ENCODE data around the gene AAK1.

The AAK1 gene

DNA sequence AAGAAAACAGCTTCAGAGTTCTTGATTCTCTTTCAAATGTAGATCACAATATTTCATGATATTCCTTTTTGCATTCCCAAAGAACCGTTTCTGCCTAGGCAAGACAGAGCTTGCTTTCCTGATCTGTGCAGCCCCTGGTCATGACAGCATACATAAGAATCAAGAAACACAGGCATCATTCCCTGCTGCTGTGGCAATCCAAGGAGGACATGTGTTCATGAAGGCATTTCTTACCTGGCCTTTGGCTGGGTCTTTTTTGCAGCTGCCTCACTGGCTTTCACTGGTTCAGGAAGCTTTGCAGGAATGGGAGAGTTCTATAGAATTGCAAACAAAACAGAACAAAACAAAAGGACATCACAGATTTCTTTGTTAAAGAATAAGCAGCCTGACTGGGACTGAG is 118.7 kb downstream of the AAK1 start:
- DNase-seq, result no peak

DNA sequence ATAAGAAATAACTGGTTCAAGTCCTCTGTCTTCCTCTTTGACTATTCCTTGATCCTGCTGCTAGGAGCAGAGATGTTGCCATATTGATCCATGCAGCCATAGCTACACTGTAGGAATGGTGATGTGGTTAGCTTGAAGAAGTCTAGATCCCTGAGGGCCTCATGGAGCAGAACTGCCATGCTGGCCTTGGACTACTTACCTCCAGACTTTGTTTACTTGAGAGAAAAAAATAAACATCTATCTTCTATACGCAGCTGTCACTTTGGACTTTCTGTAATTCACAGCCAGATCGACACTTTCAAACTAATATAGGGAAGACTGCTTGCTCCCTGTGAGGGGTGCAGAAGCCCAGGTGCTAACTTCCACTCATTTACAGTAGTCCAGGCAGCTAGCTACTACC is 121.8 kb downstream of the AAK1 start:
- DNase-seq, result no peak

DNA sequence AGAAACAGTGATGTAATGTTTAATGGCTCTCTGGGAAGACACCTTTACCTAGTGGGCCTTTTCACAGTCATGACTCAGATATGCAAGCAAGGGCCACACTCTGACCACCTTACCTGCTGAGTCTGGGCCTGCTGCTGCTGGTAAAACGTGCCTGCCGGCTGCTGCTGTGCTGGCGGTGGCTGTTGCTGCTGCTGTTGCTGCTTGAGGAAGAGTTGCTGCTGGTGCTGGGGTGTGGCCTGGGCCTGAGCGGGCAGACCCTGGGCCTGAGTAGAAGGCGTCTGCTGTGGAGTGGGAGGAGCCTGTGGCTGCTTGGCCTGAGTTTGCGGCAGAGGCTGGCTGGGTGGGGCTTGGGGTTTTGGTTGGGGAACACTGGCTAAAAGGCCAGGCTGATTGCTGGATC is 124.7 kb downstream of the AAK1 start:
- peak; percentile 48 for DNase-seq

DNA sequence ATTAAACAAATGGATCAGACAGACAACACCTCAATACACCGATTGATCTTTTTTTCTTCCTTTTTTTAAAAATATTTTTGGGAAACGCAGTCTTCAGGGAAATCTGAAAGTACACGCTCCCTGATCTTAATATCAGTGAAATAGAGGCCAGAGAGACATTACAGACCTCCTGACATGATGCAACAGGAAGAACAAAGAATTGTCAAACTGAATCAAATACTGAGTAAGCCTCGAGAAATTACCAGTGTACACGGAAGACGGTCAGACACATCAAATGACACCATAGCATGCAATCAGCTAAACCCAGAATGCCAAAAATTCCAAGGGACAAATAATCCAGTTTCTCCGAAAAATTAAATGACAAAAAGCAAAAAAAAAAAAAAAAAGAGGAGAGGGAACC is 126.1 kb downstream of the AAK1 start:
- DNase-seq, result no peak

DNA sequence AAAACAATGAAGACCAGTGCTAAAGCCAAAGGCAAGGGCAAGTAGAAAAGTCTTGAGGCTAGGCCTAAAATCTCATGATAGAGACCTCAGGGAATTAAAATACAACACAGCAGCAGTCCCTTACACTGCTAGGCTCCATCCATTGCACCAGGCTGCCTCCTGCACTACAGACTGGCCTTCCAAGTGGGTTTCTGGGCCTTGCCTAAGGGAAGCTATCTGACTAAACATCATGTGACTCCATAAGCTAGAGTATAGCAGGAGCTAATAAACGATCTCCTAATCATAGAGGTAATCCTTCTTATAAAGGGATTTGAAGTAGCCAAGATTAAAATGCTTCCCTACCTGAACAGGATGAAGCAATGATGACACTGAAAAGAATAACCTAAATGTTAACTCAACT is 128.7 kb downstream of the AAK1 start:
- DNase-seq, result no peak

DNA sequence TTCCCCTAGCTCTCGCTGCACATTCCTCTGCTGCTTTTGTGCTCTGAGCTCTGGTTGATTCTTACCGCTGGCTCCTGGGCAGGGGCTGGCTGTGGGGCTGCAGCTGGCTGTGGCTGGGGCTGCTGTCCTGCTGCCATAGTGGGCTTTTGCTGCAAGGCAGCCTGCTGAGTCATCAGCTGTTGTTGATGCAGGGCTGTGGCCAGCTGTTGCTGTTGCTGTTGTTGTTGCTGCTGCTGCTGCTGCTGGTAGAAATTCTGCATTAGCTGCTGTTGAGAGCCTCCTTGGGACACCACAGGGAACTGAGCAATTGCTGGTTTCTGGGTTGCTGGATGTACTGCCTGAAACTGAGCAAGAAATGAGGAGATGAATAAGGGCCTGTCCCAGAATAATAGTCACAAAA is 129.1 kb downstream of the AAK1 start:
- DNase-seq, result peak; percentile 57

DNA sequence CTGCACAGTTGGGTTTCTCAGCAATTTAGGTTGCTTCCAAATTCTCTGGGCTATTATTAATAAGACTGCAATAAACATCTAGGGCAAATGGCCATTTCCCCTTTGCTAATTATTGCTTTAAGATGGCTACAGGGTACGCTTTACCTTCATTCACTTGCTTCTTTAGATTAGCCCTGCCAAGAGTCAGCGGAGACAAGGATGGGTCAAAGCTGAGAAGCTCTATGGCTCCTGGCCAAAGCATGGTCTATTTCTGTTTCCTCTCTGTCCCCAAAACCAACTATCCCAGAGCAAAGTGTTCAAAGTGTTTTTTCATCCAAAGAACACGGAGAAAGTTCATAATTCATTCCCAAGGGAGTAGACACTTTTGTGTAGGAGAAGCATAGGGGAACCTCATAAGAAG is 131.1 kb downstream of the AAK1 start:
- no peak for DNase-seq

DNA sequence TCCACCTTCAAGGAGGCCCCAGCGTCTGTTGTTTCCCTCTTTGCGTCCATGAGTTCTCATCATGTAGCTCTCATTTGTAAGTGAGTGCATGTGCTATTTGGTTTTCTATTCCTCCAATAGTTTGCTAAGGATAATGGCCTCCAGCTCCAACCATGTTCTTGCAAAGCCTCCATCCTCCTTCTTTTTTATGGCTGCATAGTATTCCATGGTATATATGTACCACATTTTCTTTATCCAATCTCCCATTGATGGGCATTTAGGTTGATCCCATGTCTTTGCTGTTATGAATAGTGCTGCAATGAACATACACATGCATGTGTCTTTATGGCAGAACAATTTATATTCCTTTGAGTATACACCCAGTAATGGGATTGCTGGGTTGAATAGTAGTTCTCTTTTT is 133.3 kb downstream of the AAK1 start:
- no peak for DNase-seq

DNA sequence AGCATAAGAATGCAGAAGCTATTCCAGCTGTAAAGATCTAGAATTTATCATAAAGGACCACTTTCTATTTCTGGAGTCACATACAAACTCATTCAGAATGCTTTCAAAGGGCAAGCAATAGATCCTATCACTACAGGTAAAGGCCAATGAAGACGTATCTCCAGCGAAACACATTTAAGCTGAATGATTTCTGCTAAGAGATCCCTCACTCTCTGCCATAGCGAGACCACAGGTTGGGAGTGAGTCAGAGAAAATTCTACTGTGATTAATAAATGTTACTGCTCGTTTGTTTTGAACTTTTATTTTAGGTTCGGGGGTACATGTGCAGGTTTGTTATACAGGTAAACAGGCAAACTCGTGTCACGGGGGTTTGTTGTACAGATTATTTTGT is 133.8 kb downstream of the AAK1 start:
- DNase-seq, result no peak

DNA sequence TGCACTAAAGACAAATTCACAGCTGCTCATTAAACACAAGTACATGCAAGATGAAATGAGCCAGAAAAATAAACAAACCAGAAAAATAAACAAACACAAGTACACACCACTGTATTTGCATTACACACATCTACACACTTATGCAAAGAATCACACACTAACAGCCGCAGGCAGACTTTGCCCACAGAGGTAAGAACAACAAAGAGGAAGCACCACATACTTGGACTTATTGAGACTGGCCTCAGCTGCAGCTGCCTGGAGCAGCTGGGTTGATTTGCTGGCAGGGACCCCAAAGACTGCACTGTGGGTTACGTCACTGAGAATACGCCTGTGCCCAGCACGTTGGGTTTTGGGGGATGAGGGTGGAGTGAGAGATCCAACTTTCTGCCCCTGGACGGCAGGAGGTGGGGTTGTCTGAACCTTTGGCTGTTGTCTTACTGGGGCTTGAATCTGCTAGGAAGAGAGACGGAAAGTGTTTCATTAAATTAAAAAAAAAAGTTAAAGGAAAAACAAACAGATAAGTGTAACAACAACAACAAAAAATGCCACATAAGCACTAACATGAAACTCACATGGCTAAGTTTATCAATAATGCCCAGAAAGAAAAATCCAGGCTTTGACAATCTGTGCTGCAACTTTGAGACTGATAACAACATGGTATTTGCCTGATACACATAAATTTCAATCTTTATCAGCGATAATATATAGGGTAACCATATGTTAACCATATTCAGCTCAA is 134.4 kb downstream of the AAK1 start:
- DNase-seq, result peak; percentile 49

DNA sequence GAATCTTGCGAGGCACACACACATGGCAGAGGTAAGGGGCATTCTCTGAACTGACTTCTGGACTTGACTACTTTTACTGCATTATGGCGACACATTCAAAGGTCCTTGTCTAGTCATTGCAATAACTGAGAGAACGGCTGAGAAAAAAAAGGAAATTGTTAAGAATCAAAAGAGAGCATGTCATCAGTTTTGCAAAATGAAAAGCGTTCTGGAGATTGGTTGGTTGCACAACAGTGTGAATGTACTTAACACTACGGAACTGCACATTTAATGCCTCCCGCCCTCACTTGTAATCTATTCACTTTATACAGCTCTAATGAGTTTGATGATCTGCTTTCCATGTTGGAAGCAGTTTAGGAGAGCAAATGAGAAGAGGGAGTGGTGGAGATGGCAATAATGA is 137.8 kb downstream of the AAK1 start:
- DNase-seq, result no peak

DNA sequence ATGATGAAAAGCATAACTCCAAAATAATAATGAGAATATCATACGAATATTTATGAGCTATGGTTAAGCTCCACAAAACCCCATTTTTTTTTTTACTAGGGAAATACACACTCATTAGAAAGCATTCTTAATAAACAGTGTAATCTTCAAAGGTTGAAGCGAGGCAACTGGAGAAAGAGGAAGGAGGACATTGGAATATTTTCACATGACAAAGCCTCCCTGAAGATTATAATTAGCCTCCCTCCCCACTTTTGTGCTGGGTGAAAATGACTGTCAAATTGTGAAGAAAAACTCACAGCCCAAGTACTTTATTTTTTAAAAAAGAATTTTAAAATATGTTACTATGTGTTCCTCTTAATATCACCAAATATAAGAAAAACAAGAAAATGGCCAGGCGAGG is 142.2 kb downstream of the AAK1 start:
- no peak for DNase-seq

DNA sequence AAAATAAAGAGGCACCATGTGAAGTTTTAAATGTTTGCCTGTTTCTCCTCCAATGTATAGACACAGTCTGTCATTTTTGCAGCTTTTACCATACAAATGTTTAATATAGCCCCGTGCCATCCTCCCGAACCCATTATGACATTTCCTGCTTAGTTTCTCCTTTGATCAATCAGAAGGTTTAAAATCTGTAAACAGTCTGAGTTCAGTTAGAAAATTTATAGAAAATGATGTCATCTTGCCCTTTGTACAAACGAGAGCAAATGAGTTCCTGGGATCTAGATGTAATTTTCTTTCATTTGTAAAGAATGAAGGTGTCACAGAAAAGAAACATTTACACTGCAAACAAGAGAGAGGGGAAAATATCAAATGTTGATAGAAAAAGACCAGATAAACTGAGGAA is 143.6 kb downstream of the AAK1 start:
- no peak for DNase-seq

DNA sequence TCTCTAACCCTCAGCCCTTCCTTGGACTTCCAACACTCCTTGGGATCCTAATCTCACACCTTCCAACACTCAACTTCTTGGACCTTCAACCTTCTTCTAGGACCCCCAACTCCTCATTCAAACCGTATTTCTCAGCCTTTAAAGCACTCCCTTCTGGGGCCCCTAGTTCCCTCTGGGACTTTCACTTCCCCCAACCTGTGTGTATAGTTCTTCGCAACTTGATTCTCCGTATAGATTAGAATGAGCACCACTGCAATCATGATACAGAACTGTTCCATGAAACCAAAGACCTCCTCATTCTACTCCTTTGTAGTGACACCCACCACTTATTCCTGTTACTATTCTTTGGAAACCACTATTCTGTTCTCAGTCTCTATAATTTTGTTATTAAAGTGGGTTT is 144.3 kb downstream of the AAK1 start:
- DNase-seq, result no peak

DNA sequence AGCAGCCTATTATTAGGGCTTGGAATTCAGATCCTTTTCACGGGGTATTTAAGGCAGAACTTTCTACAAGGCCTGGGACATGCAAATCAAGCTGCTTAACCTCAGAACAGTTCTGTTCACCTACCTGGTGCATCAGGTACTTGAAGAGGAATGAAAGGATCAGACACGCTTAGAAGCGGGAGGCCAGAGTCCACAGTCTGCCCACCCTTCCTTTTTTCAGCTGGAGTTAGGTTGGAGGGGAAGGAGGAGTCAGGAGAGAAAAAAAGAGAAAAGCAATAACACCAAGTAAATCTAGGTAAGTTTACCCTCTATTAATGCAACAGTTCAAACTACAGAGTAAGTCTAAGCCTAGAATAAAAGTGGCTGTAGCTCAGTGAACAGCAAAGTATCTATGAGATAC is 147.7 kb downstream of the AAK1 start:
- DNase-seq, result no peak

DNA sequence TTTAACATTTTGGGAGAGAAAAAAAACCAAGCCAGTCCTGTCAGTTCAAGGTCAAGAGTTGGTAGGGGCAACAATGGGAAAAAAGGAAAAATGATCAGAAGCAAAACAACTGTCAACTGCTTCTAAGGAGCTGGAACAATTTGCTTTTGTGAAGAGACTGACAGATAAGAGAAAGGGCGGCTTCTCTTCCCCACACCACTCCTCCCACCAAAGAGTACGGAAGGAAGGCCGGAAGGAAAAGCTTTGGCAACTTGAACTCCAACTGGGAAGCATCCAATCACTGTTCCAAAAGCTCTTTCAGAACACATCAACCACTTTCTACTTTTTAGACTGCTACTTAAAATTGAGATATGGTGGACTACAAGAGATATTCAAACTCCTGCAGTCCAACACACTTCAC is 148.5 kb downstream of the AAK1 start:
- no peak for DNase-seq

DNA sequence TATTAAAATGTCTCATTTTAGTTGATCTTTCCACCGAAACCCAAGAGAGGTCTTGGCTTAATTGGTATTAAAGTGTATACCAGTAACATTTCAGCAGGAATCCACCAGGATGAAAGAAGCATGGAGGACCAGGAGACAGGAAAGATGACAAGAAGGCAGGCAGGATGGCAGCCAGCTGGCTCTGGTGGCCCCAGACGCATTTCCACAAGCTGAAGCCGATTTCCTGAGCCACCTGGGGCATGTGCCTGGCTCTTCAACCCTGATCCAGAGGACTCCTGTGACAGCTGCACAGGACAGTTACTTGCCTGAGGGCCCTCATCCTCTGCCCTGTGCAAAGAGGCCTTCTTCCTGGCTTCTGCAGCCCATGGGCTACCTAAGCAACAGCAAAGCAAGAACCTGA is 149.4 kb downstream of the AAK1 start:
- no peak for DNase-seq

DNA sequence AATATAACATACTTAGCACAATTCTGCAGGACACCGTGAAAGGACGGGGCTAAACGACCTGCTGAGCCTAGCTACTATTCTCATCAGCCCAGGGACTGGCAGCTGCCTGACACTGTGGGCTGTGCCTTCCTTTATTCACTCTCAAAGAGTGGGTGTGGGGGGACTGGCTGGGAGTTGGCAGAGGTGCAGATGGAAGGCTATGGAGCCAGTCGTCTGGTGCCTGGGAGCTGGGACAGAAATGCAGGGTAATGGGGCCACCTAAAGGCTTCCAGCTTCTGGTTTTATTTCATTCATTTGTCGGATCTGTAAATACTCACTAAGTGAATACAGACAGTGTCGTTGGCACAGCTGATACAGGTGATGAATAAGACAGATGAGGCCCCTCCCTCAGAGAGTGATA is 150.3 kb downstream of the AAK1 start:
- no peak for DNase-seq

DNA sequence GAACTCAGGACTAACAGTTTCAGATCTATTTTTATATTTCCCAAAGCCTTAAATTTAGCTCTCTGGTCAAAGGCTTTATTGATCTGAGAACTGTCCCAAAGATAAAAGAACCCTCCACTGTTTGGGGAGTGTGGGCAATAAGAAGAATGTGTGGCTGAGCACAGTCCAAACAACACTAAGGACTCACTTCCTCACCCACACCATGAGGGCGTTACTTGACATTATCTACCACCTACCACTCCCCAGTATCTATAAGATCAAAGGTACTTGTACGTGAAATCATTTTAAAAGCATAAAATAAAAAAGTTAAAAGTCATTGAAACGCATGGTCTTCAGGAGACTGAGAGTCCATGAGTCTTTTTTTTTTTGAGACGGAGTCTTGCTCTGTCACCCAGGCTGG is 151.7 kb downstream of the AAK1 start:
- DNase-seq, result no peak

DNA sequence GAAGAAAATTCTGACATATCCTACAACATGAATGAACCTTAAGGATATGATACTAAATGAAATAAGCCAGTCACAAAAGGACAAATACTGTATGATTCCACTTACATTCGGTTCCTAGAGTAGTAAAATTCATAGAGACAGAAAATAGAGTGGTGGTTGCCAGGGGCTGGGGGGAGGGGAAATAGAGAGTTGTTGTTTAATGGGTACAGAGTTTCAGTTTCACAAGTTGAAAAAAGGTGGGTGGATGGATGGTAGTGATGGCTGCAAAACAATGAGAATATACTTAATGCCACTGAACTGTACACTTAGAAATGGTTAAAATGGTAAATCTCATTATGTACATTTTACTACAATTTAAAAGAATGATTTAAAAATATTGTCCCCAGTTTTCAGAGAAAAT is 153.1 kb downstream of the AAK1 start:
- DNase-seq, result no peak

DNA sequence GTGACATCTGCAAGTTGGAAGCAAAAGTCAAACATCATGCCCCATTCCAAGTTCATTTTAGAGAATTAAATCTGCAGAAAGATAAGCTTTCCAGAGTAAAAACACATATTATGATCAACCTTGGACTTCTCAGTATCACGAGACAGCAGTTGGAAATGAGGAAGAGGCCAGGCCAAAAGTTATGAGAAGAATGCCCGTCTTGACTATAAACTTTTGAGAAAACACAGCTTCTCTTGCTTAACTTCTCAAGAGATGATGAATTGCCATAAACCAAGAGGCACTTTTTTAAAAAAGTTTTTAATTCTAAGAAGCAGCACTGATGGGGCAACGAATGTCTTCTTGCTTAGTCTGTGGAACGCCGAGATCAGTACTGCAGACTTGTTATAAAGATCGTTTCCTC is 153.7 kb downstream of the AAK1 start:
- no peak for DNase-seq

DNA sequence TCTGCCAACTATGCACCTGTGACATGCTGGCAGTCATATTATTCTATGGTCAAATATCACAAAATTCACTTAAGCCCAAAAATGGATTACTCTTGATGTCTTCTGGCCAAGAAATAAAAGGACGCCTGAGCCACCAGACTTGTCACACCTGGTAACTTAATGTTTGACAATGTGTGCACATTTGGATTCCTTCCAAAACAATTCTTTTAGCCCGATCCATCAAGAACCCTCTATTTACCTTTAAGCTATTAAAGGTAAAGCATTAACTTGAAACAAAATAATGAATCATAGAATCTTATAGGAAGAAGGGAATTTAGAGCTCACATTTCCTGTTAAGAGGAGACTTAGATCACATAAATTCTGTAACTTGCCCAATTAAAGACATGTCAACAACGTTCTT is 159.8 kb downstream of the AAK1 start:
- DNase-seq, result no peak

DNA sequence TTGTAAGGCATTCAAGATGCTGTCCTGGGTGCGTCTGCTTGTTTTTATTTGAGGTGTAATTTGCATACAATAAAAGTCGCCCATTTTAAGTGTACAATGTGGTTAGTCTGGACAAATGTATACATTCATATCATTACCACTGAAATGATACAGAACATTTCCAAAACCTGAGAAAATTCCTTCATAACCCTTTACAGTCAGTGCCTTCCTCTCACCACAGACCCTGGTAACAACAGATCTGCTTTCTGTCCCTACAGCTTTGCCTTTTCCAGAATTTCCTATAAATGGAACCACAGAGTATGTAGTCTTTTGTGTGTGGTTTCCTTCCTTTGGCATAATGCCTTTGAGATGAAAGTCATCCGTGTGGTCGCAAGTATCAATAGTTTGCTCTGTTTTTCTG is 160.5 kb downstream of the AAK1 start:
- DNase-seq, result no peak

DNA sequence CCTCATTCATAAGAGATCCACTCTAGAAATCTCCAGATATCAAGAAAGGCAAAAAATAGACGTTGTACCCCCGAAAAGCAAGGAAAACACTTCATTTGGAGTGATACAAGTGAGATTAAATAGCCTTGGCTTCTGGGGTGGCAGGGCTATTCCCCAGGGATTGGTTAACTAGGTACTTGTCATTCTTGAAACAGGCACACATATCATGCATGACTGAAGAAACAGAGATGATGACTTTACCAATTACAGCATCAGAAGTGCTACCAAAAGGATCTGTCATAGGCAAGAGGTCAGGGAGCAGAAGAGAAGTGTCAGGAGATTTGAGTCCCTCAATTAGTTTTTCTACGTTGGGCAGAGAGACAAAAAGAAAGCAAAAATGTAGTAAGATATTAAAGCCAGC is 161.1 kb downstream of the AAK1 start:
- DNase-seq, result no peak

DNA sequence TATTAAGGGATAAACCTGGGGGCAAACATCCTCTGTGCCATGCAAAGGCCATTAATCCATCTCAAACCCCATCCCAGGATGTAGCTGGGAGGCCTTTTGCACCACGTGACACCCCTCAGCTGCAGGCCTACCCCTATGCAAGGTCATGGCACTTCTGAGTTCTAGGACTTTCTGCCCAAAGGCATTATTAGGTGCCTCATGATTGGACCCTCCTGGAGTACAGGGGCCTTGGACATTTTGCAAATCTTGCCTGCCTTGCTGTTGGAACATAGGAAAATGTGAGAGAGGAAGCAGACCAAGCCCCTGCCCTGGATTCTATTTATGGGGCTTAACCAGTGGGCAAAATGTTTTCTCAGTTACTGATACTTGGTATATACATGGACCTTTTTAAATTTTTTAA is 162.1 kb downstream of the AAK1 start:
- DNase-seq, result no peak

DNA sequence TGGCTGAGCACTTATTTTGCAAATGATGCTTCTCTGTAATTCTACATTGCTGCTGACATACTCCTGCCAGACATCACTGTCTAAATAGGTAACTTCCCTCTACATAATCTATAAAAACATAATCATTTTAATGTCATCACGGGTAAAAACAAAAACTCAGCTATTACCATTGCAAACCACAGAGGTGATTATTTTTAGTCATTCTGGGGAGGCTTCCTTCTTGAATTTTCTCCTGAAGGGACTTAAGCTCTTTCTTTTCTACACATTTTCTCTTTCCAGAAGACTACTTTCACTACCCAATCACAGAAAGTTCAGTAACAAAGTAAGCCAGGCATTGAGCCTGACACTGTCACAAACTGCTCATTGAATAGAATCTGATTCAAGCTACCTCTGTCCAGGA is 165.9 kb downstream of the AAK1 start:
- no peak for DNase-seq

Measured in right forelimb (tissue), 1 donor.